Measurements from ENCODE around the gene CLN3. TPM values are rescaled to one million over a fixed set of nuclear protein-coding genes. Genes with fewer than 3 reads are reported as not detected.
"Not testable (repeated sequence)": the region's sequence is repeated elsewhere in the genome, so short reads cannot be mapped to it uniquely, and the experiment has no call there.

CLN3 gene
- total RNA-seq, 1 experiment from 2014 or later: 6.9 TPM

DNA sequence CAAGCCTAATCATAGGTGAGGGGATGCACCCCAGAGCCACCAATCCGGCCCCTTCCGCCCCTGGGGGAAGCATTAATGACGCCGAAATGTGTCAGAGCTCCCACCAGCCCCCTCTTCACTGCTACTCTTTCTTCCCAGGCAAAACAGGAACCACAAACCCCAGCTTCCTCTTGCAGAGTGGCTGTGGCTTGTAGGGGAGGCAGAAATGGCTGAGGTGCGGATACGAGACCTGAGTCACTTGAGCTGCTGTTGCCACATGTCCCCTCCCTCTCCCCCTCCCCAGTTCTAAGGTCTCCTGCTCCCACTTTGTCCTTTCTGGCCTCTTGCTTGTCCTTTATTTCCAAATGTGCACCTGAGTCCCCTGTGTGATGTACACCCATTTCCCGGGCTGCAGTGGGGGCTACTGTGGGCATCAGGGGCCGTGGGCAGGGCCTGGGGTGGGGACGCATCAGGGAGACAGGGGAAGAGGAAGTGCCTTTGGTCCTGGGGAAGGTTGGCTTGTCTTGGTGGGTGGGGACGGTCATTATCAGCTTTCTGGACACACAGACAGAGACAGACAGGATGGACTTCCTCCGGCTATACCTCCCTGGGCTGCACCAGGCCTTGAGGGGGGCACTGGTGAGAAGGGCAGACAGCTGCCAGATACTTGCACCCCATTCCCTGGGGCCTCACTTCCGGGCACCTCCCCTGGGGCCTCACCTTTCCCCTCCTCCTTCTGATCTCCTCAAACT, 2.4 kb upstream of the CLN3 start, which contains the start of gene APOBR:
Gene APOBR (plus strand): TSS at position 523 of the 731 bp plus-strand sequence. CDS start 39 bp downstream, at position 562.
- H3K4me1 ChIP-seq (replicated peaks): peaks cover 6% of the 10 kb centered on the region; the same call in 1 of the 2 replicates
- no peaks in the 10 kb centered on the region for H3K36me3 ChIP-seq
- DNase-seq (ENCODE audit: low read depth in 1 of 2, low spot score in 2 of 2): no peak
- no peak within 1 kb of the TSS for H3K27ac ChIP-seq
- no peaks in the 10 kb centered on the region for H3K27me3 ChIP-seq (replicated peaks)
- H3K9me3 ChIP-seq (replicated peaks): no peaks in the 10 kb centered on the region
- no peak within 1 kb of the TSS for H3K4me3 ChIP-seq

DNA sequence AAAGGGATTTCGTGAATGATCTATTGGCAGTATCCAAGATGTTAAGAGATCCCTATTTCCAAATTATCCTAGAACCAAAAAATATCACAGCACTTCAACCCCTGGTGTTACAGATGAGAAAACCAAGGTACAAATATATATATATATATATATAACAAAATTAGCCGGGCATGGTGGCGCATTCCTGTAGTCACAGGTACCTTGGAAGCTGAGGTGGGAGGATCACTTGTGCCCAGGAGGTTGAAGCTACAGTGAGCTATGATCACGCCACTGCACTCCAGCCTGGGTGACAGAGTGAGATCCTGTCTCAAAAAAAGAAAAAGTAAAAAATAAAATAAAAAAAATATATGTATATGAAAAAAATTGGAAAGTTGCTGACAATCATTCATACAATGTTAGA, 637 bp upstream of the CLN3 start:
- DNase-seq (ENCODE audit: low read depth in 1 of 2, low spot score in 2 of 2): no peak
- Histone ChIP-seq H3K27me3 (replicated peaks) (no peaks in the 10 kb centered on the region), H3K4me3 (peak overlapping the region; percentile 67), H3K4me1 (replicated peaks) (peaks cover 14% of the 10 kb centered on the region; the same call in 1 of the 2 replicates), H3K36me3 (peaks cover 3% of the 10 kb centered on the region), H3K27ac (peak overlapping the region; percentile 92), H3K9me3 (replicated peaks) (no peaks in the 10 kb centered on the region; the same call in 1 of the 2 replicates)

DNA sequence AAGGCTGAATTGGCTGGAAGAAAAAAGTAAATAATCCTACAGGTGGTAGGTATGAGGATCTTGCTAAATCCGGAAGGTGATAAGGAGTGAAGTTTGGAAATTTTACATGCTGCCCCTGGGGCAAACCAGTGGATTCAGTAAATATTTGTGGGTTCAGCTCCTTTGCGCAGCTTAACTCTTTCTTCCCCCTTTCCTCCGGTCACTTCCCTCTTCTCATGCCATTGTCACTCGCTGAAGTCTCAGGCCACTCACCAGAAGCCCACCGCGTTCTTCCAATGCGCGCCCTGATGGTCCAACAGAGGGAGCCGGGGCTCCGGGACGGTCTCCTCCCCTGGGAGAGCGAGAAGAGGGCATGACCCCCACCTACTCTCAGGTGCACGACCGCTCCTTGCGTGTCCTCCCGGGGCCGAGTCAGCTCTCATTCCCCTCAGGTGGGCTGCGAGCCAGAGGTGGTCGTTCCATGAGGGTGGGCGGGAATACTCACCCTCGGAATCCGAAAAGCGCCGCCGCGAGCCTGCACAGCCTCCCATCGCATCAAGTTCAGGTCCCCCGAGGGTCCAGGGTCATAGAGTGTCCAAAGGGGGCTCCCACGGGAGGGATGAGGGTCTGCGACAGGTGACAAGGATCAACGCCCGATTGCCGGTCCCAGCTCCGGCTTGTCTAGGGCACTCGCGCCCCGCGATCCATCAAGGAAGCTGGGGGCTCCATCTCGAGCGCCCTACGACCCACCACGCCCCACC, 474 bp downstream of the CLN3 start:
- Histone ChIP-seq H3K27ac (no peak overlapping the region), H3K4me3 (peak overlapping the region; percentile 67), H3K27me3 (replicated peaks) (no peaks in the 10 kb centered on the region), H3K36me3 (peaks cover 3% of the 10 kb centered on the region), H3K9me3 (replicated peaks) (no peaks in the 10 kb centered on the region; the same call in 1 of the 2 replicates), H3K4me1 (replicated peaks) (peaks cover 14% of the 10 kb centered on the region; the same call in 1 of the 2 replicates)
- DNase-seq (ENCODE audit: low read depth in 1 of 2, low spot score in 2 of 2): peak in 1 of 2 experiments; percentile 18

DNA sequence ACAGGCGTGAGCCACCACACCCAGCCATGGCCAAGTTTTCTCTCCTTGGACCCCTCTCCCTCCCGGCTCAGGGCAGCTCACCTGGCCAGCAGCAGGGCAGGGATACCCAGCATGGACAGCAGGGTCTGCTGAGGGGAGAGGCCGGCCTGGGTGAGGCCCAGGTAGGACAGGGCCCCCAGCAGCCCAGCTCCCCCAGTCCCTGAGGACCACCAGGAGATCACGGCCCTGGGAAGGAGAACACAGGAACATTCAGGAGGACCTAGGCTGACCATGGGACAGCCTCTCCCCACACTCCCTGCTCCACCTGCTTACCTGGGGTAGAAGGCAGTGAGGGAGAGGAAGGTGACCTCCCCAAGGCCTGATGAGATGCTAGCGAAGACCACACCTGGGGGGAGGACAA, 5.6 kb downstream of the CLN3 start:
- DNase-seq (ENCODE audit: low read depth in 1 of 2, low spot score in 2 of 2): no peak

DNA sequence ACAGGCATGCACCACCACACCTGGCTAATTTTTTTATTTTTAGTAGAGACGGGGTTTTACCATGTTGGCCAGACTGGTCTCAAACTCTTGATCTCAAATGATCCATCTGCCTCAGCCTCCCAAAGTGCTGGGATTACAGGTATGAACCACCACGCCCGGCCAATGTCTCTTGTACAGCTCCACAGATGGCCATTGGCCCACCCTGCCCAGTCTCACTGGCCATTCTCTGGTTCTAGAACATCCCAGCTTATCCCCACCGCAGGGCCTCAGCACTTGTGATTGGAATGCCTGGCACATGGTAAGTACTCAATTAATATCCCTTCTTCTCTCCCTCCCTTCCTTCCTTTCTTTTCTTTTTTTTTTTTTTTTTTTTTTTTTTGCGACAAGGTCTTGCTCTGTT, 8.5 kb downstream of the CLN3 start:
- H3K27me3 ChIP-seq (replicated peaks); H3K4me1 ChIP-seq (replicated peaks); H3K36me3 ChIP-seq; DNase-seq (ENCODE audit: low read depth in 1 of 2, low spot score in 2 of 2); H3K9me3 ChIP-seq (replicated peaks); H3K27ac ChIP-seq; H3K4me3 ChIP-seq: not testable (repeated sequence)

More for the DNA sequence above, 5.6 kb downstream of the CLN3 start:
- Histone ChIP-seq H3K4me3 (no peak overlapping the region), H3K9me3 (replicated peaks) (no peaks in the 10 kb centered on the region; the same call in 1 of the 2 replicates), H3K27me3 (replicated peaks) (no peaks in the 10 kb centered on the region), H3K36me3 (peaks cover 3% of the 10 kb centered on the region), H3K4me1 (replicated peaks) (peaks cover 10% of the 10 kb centered on the region; the same call in 1 of the 2 replicates), H3K27ac (no peak overlapping the region)

DNA sequence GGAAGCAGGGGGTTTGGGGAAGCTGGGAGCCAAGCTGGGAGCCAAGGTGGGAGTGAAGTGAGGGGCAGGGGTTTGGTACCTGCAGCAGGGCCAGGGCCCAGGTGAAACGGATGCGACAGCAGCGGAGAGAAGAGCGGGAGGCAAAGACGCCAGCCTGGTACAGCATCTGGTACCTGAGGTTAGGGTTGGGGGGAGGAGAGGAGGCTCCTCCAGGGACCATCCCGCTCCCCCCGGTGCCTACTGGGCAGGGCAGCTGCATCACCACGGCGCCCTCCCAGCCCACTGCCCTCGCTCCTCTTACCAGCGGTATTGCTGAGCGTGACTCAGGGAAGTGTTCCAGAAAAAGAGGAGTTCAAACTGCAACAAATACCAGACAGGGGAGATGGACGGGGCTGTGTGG, 9.8 kb downstream of the CLN3 start:
- peaks cover 6% of the 10 kb centered on the region; the same call in 1 of the 2 replicates for H3K36me3 ChIP-seq
- H3K4me3 ChIP-seq: no peak overlapping the region
- H3K4me1 ChIP-seq (replicated peaks): no peaks in the 10 kb centered on the region
- no peaks in the 10 kb centered on the region for H3K27me3 ChIP-seq (replicated peaks)
- H3K9me3 ChIP-seq (replicated peaks): no peaks in the 10 kb centered on the region
- H3K27ac ChIP-seq: no peak overlapping the region
- DNase-seq (ENCODE audit: low read depth in 1 of 2, low spot score in 2 of 2): no peak

DNA sequence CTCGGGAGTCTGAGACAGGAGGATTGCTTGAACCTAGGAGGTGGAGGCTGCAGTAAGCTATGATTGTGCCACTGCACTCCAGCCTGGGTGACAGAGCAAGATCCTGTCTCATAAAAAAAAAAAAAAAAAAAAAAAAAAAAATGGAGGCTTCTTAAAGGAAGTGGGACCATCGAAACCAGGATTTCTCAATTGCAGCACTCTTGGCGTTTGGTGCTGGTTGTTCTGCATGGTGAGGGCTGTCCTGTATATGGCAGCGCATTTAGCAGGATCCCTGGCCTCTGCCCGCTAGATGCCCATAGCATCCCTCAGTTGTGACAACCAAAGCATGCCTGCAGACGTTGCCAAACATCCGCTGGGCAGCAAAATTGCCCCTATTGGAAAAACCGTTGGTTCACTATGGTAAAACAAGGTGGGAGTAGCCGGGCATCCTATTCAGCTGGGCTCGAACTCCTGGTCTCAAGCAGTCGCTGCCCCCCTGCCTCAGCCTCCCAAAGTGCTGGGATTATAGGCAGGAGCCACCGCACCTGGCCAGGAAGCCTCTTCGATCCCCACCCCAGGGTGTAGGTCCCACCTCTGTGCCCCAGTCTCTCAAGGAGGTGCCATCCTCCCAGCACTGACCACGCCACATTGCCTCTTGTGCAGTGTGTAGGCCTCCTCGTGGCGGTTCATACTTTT, 13.2 kb downstream of the CLN3 start:
- no peak for DNase-seq (ENCODE audit: low read depth in 1 of 2, low spot score in 2 of 2)
- no peaks in the 10 kb centered on the region for H3K9me3 ChIP-seq (replicated peaks)
- 0 out of 2 replicates have a peak, but pooled peaks cover 3% of the 10 kb centered on the region for H3K4me1 ChIP-seq (replicated peaks)
- peaks cover 10% of the 10 kb centered on the region for H3K36me3 ChIP-seq
- no peak overlapping the region for H3K27ac ChIP-seq
- no peaks in the 10 kb centered on the region for H3K27me3 ChIP-seq (replicated peaks)
- H3K4me3 ChIP-seq: no peak overlapping the region

DNA sequence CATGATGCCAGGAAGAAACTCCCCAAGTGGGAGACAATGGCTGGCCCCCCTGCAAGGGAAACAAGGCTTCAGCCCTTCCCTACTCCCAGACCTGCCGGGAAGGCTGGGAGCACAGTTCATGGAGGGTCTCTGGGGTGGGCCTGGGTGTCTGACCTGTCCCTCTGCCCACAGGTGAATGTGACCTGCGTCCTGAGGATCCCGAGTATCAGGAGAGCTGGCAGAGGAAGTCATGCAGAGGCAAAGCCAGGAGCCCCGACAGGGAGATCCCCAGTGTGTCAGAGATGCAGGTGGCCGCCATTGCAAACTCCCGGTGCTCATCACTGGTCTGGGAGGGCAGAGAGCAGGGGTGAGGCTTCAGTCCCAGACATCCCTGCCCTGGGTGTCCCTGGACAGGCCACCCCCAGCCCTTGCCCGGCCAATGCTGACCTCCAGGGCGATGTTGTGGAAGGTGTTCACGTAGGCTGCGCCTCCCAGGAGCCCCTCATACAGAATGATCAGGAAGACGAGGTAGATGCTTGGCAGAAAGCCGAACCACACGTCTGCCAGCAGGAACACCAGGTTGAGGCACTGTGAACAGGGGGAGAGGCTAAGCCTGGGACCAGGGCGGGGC, 14.5 kb downstream of the CLN3 start:
- no peak overlapping the region for H3K4me3 ChIP-seq
- H3K27me3 ChIP-seq (replicated peaks): no peaks in the 10 kb centered on the region
- peaks cover 10% of the 10 kb centered on the region for H3K36me3 ChIP-seq
- H3K9me3 ChIP-seq (replicated peaks): no peaks in the 10 kb centered on the region
- 0 out of 2 replicates have a peak, but pooled peaks cover 3% of the 10 kb centered on the region for H3K4me1 ChIP-seq (replicated peaks)
- H3K27ac ChIP-seq: no peak overlapping the region
- no peak for DNase-seq (ENCODE audit: low read depth in 1 of 2, low spot score in 2 of 2)

DNA sequence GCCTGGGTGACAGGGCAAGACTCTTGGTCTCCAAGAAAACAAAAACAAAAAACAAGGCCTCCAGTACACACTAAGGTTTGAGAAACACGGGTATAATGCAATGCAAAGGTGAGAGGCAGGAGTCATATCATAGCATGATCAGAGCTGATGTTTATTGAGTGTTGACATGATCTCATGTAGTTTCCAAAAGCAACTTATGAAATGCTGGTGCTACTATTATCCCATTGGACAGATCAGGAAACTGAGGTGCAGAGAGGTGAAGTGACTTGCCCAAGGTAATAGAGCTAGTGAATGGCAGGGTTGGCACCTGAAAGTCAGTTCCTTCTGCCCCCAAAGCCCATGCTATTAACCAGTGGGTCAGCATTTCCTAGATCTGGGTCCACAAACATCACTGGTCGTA, 16.7 kb downstream of the CLN3 start:
- Histone ChIP-seq H3K4me1 (replicated peaks) (0 out of 2 replicates have a peak, but pooled peaks cover 3% of the 10 kb centered on the region), H3K27ac (no peak overlapping the region), H3K9me3 (replicated peaks) (no peaks in the 10 kb centered on the region), H3K36me3 (peaks cover 10% of the 10 kb centered on the region), H3K27me3 (replicated peaks) (no peaks in the 10 kb centered on the region), H3K4me3 (no peak overlapping the region)
- no peak for DNase-seq (ENCODE audit: low read depth in 1 of 2, low spot score in 2 of 2)

DNA sequence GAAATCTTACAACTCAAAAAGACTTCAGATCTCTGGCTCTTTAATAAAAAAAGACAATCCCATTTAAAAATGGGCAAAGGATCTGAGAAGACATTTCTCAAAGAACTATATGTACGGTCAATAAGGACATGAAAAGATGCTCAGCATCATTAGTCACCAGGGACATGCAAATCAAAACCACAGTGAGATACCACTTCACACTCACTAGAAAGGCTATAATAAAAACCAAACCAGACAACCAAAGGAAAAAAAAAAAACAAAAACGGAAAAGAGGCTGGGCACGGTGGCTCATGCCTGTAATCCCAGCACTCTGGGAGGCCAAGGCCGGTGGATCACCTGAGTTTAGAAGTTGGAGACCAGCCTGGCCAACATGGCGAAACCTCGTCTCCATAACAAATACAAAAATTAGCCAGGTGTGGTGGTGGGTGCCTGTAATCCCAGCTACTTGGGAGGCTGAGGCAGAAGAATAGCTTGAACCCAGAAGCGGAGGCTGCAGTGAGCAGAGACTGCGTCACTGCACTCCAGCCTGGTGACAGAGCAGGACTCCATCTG, 18.1 kb downstream of the CLN3 start:
- no peak overlapping the region for H3K4me3 ChIP-seq
- H3K9me3 ChIP-seq (replicated peaks): no peaks in the 10 kb centered on the region
- 0 out of 2 replicates have a peak, but pooled peaks cover 3% of the 10 kb centered on the region for H3K4me1 ChIP-seq (replicated peaks)
- H3K36me3 ChIP-seq: peaks cover 10% of the 10 kb centered on the region
- H3K27me3 ChIP-seq (replicated peaks): no peaks in the 10 kb centered on the region
- no peak overlapping the region for H3K27ac ChIP-seq
- DNase-seq (ENCODE audit: low read depth in 1 of 2, low spot score in 2 of 2): no peak

DNA sequence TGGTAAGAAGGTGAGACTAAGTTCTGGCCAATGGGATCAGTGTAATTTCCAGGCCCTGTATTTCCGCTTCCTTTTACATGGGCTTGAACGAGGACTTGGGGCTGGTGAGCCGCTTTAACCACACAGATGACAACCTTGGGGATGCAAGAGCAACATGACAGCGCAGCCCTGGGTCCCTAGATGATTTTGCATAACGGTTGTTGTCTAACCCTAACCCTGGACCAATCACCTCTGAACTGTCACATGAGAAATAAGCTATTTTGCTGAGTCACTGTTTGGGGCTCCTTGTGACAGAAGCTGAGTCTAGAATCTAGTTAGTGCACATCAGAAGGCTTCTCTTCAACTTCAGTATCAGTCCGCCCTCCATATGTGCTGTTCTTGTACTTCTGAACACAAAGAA, 44.8 kb downstream of the CLN3 start:
- H3K4me3 ChIP-seq; H3K36me3 ChIP-seq; DNase-seq (ENCODE audit: low read depth in 1 of 2, low spot score in 2 of 2); H3K4me1 ChIP-seq (replicated peaks); H3K27ac ChIP-seq; H3K27me3 ChIP-seq (replicated peaks); H3K9me3 ChIP-seq (replicated peaks): not testable (repeated sequence)

DNA sequence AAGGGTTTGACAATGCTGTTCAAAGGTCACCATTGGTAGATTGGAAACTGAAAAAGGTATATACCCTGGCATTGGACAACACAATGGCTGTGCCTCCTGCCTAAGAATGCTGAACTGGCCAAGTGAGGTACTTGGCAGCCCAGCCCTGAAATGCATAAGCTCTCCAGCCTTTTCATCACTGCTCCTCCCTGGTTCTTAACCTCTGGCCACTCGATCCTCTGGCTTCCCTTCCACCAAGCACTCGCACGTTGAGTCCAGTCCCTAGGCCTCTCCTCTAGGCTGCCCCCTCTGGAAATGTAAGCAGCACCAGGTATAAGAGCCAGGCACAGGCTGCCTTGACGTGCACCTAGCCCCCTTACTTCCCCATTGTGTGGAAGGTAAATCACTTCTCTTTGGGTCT, 45.5 kb downstream of the CLN3 start:
- not testable (repeated sequence) for H3K4me1 ChIP-seq (replicated peaks); H3K27me3 ChIP-seq (replicated peaks); DNase-seq (ENCODE audit: low read depth in 1 of 2, low spot score in 2 of 2); H3K27ac ChIP-seq; H3K36me3 ChIP-seq; H3K9me3 ChIP-seq (replicated peaks); H3K4me3 ChIP-seq

DNA sequence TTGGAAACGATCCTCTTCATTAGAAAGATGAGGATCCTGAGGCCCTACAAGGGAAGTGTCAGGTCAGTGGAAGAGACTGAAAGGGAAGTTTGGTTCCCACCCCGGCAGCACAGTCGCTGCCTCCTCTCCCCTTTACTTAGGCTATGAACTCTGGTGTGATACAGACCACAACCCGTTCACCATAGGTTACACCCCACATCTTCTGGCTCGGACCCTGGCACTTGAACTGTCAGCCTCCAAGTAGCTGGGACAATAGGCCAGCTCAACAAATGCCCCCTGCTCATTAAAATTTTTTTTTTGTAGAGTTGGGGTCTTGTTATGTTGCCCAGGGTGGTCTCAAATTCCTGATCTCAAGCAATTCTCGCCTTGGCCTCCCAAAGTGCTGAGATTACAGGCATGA, 47.9 kb downstream of the CLN3 start:
- not testable (repeated sequence) for H3K4me3 ChIP-seq; H3K9me3 ChIP-seq (replicated peaks); H3K36me3 ChIP-seq; DNase-seq (ENCODE audit: low read depth in 1 of 2, low spot score in 2 of 2); H3K27me3 ChIP-seq (replicated peaks); H3K4me1 ChIP-seq (replicated peaks); H3K27ac ChIP-seq

All from SJSA1 (cell line).